Measurements from ENCODE around the gene ZNF205. TPM values are rescaled to one million over a fixed set of nuclear protein-coding genes. Genes with fewer than 3 reads are reported as not detected.

ZNF205 gene
- total and polyA plus RNA-seq, 2 of the 13 experiments (the other 11 are each of a cell fraction or from before 2014, with no cell fraction given), result 5.8 to 10.2 TPM

DNA sequence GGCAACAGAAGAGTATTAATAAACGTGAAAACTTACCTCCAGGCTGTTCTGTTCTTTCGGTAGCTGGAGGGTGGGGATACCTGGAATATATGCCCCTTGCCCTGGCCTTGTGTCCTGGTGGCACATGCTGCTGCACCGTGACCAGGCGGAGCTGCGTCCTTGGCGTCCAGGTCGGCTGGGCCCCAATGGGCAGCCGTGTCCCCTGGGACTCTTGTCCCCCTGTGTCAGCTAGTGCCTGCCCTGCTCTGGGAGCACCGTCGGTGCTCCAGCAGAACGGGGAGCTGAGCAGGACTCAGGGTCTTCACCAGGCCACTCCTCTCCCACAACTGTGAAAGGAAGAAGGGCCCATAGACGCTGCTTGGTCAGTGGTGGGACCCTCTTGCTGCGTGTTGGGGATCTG, 30.4 kb downstream of the ZNF205 start:
- Histone ChIP-seq H3K9me3 (ENCODE audit: low read length) (no peaks in the 10 kb centered on the region), H3K27ac (ENCODE audit: extremely low read length, insufficient read depth, low read length) (no peak overlapping the region), H3K4me3 (replicated peaks in 1 of 3; ENCODE audit: insufficient read depth in 1 of 3, low read depth in 2 of 3, low read length in 3 of 3) (no peak overlapping the region), H2AFZ (ENCODE audit: low read length) (no peak overlapping the region), H3K27me3 (ENCODE audit: control insufficient read depth in 1 of 2, insufficient read depth in 2 of 2, low read length in 2 of 2) (peaks cover 0 to 12% of the 10 kb centered on the region in 2 experiments; a peak in 1 of 5 replicates), H4K20me1 (ENCODE audit: insufficient read depth, low read length) (no peaks in the 10 kb centered on the region), H3K4me1 (ENCODE audit: insufficient read depth, low read length) (peaks cover 45% of the 10 kb centered on the region), H3K79me2 (ENCODE audit: insufficient read depth, low read length) (no peaks in the 10 kb centered on the region), H3K36me3 (replicated peaks in 1 of 2; ENCODE audit: control insufficient read depth in 1 of 2, insufficient read depth in 2 of 2, low read length in 2 of 2) (no peaks in the 10 kb centered on the region), H3K4me2 (ENCODE audit: low read depth, low read length) (no peak overlapping the region), H3K9ac (ENCODE audit: insufficient read depth, low read depth, low read length) (no peak overlapping the region)
- FAIRE-seq, result no peak
- no peak for DNase-seq (ENCODE audit: low spot score)
- ChIA-PET POLR2A (no interaction called here), CTCF (ENCODE audit: low intra/inter-chr PET ratio, low total read pairs) (no interaction called here)
- TF ChIP-seq SUZ12 (IDR thresholded peaks at IDR 0.05; ENCODE audit: low read depth, low read length) (no peak), MYC (CRISPR knock-in tag; IDR thresholded peaks at IDR 0.05; ENCODE audit: borderline replicate concordance) (no peak), BRCA1 (CRISPR knock-in tag; IDR thresholded peaks at IDR 0.05) (no peak)
- 94% methylated on average over 10 of the region's 13 CpGs for WGBS (ENCODE audit: low lambda C conversion rate)
- intact Hi-C loops (cut with micrococcal nuclease; ENCODE audit: unreplicated experiment) (no loop called here), in situ Hi-C loops (cut with HindIII; ENCODE audit: extremely low pct_ligation_motif_present, low pct_unique_long_range_greater_than_20kb) (no loop called here)
- ATAC-seq, result no peak
- no TSS peak for BruUV-seq (replicated peaks)

DNA sequence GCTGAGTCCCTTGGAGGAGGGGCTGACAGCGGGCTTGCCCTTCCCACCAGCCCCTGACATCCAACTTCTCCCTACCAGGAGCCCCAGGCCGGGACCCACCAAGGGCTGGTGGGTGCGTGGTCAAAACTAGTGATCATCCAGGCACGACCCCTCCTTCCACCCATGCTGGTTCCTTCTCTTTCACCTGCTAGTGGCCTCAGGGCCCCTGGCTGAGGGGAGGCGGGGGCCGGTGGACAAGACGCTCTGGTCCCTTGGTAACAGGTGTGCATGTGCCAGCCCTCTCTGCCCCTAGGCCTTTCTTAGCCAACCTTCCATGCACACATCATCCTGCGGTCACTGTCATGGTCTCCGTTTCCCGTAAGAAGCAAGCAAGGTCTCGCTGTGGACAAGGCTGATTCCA, 30.8 kb downstream of the ZNF205 start:
- no peak overlapping the region for H2AFZ ChIP-seq (ENCODE audit: low read length)
- peak overlapping the region; percentile 40 for H3K27ac ChIP-seq (ENCODE audit: extremely low read length, insufficient read depth, low read length)
- intact Hi-C loops (cut with micrococcal nuclease; ENCODE audit: unreplicated experiment), result no loop called here
- no peaks in the 10 kb centered on the region for H3K79me2 ChIP-seq (ENCODE audit: insufficient read depth, low read length)
- H3K4me1 ChIP-seq (ENCODE audit: insufficient read depth, low read length), result peaks cover 49% of the 10 kb centered on the region
- no peaks in the 10 kb centered on the region for H3K9me3 ChIP-seq (ENCODE audit: low read length)
- ATAC-seq, result no peak
- no peaks in the 10 kb centered on the region for H4K20me1 ChIP-seq (ENCODE audit: insufficient read depth, low read length)
- H3K27me3 ChIP-seq (ENCODE audit: control insufficient read depth in 1 of 2, insufficient read depth in 2 of 2, low read length in 2 of 2), result peaks cover 0 to 16% of the 10 kb centered on the region in 2 experiments; a peak in 2 of 5 replicates
- H3K4me2 ChIP-seq (ENCODE audit: low read depth, low read length), result peak overlapping the region; percentile 84
- in situ Hi-C loops (cut with HindIII; ENCODE audit: extremely low pct_ligation_motif_present, low pct_unique_long_range_greater_than_20kb), result no loop called here
- ChIA-PET POLR2A (interaction anchor here (1.2 to 1.9 kb wide), 2 partner anchors 9 to 12 kb away, joined by 3 to 26 read pairs; partner anchors contain the start of gene ZNF213), CTCF (ENCODE audit: low intra/inter-chr PET ratio, low total read pairs) (no interaction called here)
- 97% methylated on average over 10 of the region's 11 CpGs for WGBS (ENCODE audit: low lambda C conversion rate)
- BruUV-seq (replicated peaks), result no TSS peak
- no peak for FAIRE-seq
- H3K9ac ChIP-seq (ENCODE audit: insufficient read depth, low read depth, low read length), result 0 out of 2 replicates have a peak overlapping the region, but pooled peaks have one; percentile 42
- no peaks in the 10 kb centered on the region for H3K36me3 ChIP-seq (replicated peaks in 1 of 2; ENCODE audit: control insufficient read depth in 1 of 2, insufficient read depth in 2 of 2, low read length in 2 of 2)
- no peak overlapping the region for H3K4me3 ChIP-seq (replicated peaks in 1 of 3; ENCODE audit: insufficient read depth in 1 of 3, low read depth in 2 of 3, low read length in 3 of 3)
- no peak for DNase-seq (ENCODE audit: low spot score)
- TF ChIP-seq HNF4G (IDR thresholded peaks at IDR 0.05; ENCODE audit: borderline replicate concordance, low read depth, low read length) (no peak), HNF4G (CRISPR knock-in tag; IDR thresholded peaks at IDR 0.05; ENCODE audit: borderline replicate concordance, low read depth) (no peak), SRY (CRISPR knock-in tag; IDR thresholded peaks at IDR 0.05) (0 out of 2 replicates have a peak, but pooled peaks have one; percentile 9), MXD3 (CRISPR knock-in tag; IDR thresholded peaks at IDR 0.05) (no peak), FOXP1 (IDR thresholded peaks at IDR 0.05) (no peak), FOXP1 (CRISPR knock-in tag; IDR thresholded peaks at IDR 0.05) (no peak), EED (CRISPR knock-in tag; IDR thresholded peaks at IDR 0.05) (no peak), PITX1 (CRISPR knock-in tag; IDR thresholded peaks at IDR 0.05) (0 out of 2 replicates have a peak, but pooled peaks have one; percentile 0), NFRKB (IDR thresholded peaks at IDR 0.05) (no peak), AGO2 (optimal IDR thresholded peaks at IDR 0.05; ENCODE audit: low read depth, low read length) (no peak)

All from HepG2 (cell line).